Activated CD4-positive, alpha-beta T cell treated with anti-CD3 and anti-CD28 coated beads, Interleukin-10, Interleukin-2, amounts not matched to agents 100 ng/mL and 50 ng/mL, durations not matched to agents 16 hours and 8 hours (primary cell): ENCODE data around the gene RALY.
A peak's percentile ranks its signal among the peaks of the same experiment; 100 is the strongest.

Source experiments
- DNase-seq: peaks from one replicate; pipeline ENCODE4 v3.0.0-alpha.2; 2020

The RALY gene

DNA sequence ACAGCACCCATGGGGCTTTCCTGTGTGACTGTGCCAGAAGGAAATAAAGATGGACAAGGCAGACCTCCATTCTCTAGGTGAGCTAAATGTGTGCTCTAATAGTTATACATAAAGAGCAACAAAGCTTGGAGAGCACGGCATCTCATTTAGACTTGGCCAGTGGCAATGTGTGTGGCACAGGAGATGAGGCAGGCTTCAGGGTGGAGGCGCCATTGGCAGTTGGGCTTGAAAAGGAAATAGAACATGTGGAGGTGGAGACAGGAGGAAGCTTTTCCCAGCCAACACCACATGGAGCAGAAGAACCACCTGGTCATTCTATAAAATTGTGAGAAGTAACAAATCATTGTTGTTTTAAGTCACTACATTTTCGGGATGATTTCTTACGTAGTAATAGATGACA lies 3.6 kb upstream of the RALY start:
- no peak for DNase-seq

DNA sequence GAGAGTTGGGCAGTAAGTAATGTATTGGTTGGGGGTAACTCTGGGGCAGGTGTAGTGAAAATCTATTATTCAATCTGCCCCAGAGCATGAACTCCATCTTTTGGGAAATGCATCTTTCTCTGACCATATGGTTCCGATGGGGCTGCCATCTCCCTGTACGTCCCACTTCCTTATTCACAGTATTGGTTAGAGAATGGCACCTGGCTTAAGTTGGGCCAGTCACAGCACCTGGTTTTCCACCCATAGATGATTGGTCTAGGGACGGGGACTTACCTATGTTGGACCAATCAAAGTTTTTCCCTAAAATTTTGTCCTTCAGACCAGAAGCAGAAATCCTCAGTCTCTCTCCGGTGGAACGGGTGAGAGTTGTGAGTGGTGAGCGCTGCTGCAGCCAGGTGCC lies 2.2 kb upstream of the RALY start:
- DNase-seq, result no peak

DNA sequence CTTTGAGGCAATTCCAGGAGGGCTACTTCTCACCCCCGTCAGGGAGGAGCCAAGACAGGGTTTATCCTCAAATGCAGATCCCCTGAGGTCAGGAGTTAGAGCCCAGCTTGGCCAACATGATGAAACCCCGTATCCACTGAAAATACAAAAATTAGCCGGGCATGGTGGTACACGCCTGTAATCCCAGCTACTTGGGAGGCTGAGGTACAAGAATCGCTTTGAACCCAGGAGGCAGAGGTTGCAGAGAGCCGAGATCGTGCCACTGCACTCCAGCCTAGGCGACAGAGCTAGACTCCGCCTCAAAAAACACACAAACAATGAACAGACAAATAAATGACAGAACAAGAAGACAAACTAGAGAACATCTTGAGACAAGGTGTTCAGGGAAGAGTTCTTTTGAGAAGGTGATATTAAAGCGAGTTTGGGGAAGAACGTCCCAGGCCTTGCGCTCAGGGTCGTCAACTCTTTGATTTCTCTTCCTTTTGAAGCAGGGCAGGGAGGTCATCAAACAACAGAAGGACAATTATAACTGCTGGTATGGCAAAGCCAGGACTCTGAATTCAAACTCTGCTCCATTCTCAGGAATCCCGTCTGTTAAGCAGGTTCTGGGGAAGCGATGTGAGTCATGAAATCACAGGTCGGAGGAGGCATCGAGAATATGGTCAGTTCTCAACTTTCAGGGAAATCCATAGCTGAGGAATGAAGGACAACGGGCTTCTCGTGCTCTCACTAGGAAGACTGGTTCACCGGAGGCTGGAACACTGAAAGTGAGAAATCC lies 1.4 kb upstream of the RALY start:
- DNase-seq, result no peak

GRCh38 chr20:33992923-33993575 lies 662 bp upstream of the RALY start:
- DNase-seq, result peak; percentile 99

GRCh38 chr20:33994222-33994913 lies 657 bp downstream of the RALY start:
- peak; percentile 87 for DNase-seq

- DNase-seq, result no peak
These were observed 1.5 kb downstream of the RALY start for GRCh38 chr20:33995053-33995831.

GRCh38 chr20:33999025-33999649 lies 5.4 kb downstream of the RALY start:
- no peak for DNase-seq

- no peak for DNase-seq
These were observed 7.7 kb downstream of the RALY start for GRCh38 chr20:34001378-34001777.

GRCh38 chr20:34004227-34004626 lies 10.5 kb downstream of the RALY start:
- no peak for DNase-seq

DNA sequence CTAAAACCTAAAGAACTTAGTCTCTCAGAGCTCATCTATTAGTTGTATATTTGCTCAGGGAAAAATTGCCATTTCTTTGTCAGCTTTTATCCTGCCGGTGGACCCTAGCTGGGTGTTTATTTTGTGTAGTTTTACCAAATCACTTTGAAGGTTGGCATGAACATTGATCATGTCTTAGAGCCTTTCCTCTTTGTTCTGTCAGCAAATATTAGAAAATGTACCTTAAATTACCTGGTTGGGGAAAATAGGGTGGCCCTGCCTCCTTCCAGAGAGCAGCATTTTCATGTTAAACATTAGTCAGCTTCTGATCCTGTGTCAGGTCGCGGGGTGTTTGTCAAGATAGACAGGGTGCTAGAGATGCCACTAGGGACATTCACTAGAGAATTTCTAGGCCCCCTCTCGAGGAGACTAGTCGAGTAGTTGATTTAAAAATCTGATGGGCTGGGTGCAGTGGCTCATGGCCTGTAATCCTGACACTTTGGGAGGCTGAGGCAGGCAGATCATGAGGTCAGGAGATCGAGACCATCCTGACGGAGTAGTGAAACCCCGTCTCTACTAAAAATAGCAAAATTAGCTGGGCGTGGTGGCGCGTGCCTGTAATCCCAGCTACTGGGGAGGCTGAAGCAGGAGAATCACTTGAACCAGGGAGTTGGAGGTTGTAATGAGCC lies 11.2 kb downstream of the RALY start:
- no peak for DNase-seq

GRCh38 chr20:34006619-34007018 lies 12.9 kb downstream of the RALY start:
- DNase-seq, result no peak

- no peak for DNase-seq
These were observed 14.8 kb downstream of the RALY start for GRCh38 chr20:34008477-34008876.

- no peak for DNase-seq
These were observed 16.8 kb downstream of the RALY start for GRCh38 chr20:34010405-34010931.

GRCh38 chr20:34011275-34011674 lies 17.6 kb downstream of the RALY start:
- no peak for DNase-seq

GRCh38 chr20:34012330-34012729 lies 18.6 kb downstream of the RALY start:
- DNase-seq, result no peak

- DNase-seq, result peak; percentile 25
These were observed 19.0 kb downstream of the RALY start for GRCh38 chr20:34012735-34013134.

DNA sequence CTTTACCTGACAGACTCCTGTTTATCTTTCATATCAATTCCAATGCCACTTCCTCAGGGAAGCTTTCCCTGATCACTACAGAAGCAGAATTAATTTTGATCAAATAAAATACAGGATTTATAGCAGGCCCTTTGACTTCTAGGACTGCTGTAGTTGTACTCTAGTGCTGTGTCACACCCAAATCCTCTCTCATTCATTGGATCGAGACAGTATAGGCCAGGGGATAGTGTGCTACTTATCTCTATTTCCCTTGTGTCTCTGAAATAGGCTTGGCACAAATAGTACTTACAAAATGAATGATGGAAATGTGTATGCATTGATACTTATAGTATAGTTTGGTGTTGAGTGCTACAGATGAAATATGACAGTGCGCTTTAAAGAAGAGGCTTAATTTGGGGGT lies 19.8 kb downstream of the RALY start:
- DNase-seq, result no peak

DNA sequence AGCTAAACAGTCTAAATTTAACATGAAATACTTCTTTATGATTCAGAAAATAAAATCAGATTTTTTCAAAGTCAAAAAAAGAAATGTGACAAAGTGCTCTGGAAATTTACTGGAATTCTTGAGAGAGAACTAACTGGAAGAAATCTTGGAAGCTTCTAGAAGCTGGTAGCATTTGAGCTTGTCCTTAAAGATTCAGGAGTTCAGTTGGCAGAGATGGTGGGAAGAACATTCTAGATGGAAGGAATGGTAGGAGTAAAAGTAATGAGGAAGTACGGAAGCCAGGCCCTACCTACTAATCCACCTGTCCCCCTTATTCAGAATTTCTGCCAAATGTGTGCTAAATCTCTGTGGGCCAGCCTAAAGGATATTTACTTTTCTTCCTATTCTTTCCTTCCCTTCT lies 21.2 kb downstream of the RALY start:
- no peak for DNase-seq

GRCh38 chr20:34015401-34016335 lies 22.0 kb downstream of the RALY start:
- DNase-seq, result no peak

DNA sequence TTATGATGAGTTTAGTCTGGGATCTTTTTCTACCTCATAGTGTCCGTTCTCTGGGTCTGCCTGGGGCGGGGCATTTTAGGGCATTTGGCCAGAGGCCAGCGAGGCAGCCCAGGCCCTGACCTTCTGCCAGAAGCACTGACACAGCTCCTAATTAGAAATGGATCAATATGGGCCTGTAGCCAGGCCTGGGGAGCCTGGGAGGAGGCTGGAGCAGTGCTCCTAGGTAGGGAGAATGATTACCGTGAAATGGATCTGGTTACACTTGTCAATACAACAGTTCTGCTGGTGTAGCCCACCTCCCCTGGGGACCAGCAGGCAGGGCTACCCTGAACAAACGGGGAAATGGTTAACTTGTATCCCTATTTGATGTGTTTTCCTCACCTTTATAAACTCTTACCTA lies 23.0 kb downstream of the RALY start:
- no peak for DNase-seq

- no peak for DNase-seq
These were observed 23.9 kb downstream of the RALY start for GRCh38 chr20:34017610-34018009.
